Activated CD8-positive, alpha-beta T cell treated with anti-CD3 and anti-CD28 coated beads, Interleukin-2, amount 10 ng/mL, durations not matched to agents 7 days and 5 days (primary cell): ENCODE results near the gene WDFY4. TPM values are rescaled to one million over a fixed set of nuclear protein-coding genes. Genes with fewer than 3 reads are reported as not detected.

ENCODE experiments used
- ATAC-seq: fragments of 150-1000 bp; cut with Tn5 transposase; one replicate; pipeline ENCODE4 v1.10.0; 2021; ENCODE audit warnings: moderate library complexity
- CTCF ChIA-PET: fragments of 350-600 bp; sonication (Branson Sonifier 250); formaldehyde crosslinking; loops from one replicate; lab custom pipeline; 2021; ENCODE audit warnings: antibody characterized with exemption; lab: Charles Lee
- POLR2A ChIA-PET: fragments of 350-600 bp; sonication (Branson Sonifier 250); formaldehyde crosslinking; loops from one replicate; lab custom pipeline; 2021; ENCODE audit warnings: antibody characterized with exemption; lab: Charles Lee
- DNase-seq: peaks from one replicate; pipeline ENCODE4 v3.0.0-alpha.2; 2020
- H3K27ac Mint-ChIP-seq: one replicate; pipeline ENCODE4 v1.8.0; 2021; ENCODE audit warnings: mild to moderate bottlenecking, mixed read lengths
- H3K27me3 Mint-ChIP-seq: one replicate; pipeline ENCODE4 v1.8.0; 2021; ENCODE audit warnings: low read depth, mixed read lengths
- H3K36me3 Mint-ChIP-seq: one replicate; pipeline ENCODE4 v1.8.0; 2021; ENCODE audit warnings: low read depth, mixed read lengths
- H3K4me1 Mint-ChIP-seq: one replicate; pipeline ENCODE4 v1.8.0; 2021; ENCODE audit warnings: low read depth, mixed read lengths
- H3K4me3 Mint-ChIP-seq: one replicate; pipeline ENCODE4 v1.8.0; 2021; ENCODE audit warnings: mild to moderate bottlenecking, mixed read lengths
- H3K9me3 Mint-ChIP-seq: one replicate; pipeline ENCODE4 v1.8.0; 2022; ENCODE audit warnings: mixed read lengths; ENCODE audit not compliant: insufficient read depth
- total RNA-seq, 2 experiments: library from RNA; stranded (reverse); gene quantifications; one replicate each; pipeline ENCODE4 v1.2.3, GENCODE V29; 2021

Gene WDFY4
- total RNA-seq, 2 experiments from 2014 or later = 0.16 to 0.37 TPM

GRCh38 chr10:48926764-48927540, 242.3 kb downstream of the WDFY4 start:
- no peak overlapping the region for H3K4me3 Mint-ChIP-seq
- H3K27me3 Mint-ChIP-seq = peaks cover 5% of the 10 kb centered on the region
- ChIA-PET POLR2A (no interaction called here), CTCF (no interaction called here)
- no peak overlapping the region for H3K27ac Mint-ChIP-seq
- no peak for DNase-seq
- no peaks in the 10 kb centered on the region for H3K36me3 Mint-ChIP-seq
- no peaks in the 10 kb centered on the region for H3K4me1 Mint-ChIP-seq
- ATAC-seq = no peak
- H3K9me3 Mint-ChIP-seq = no peaks in the 10 kb centered on the region

- Mint-ChIP-seq H3K27ac (no peak overlapping the region), H3K9me3 (no peaks in the 10 kb centered on the region), H3K36me3 (no peaks in the 10 kb centered on the region), H3K27me3 (peaks cover 5% of the 10 kb centered on the region), H3K4me3 (no peak overlapping the region), H3K4me1 (no peaks in the 10 kb centered on the region)
- ChIA-PET CTCF (no interaction called here), POLR2A (no interaction called here)
- ATAC-seq = no peak
- DNase-seq = no peak
Measured at GRCh38 chr10:48929413-48929990, 244.8 kb downstream of the WDFY4 start.

GRCh38 chr10:48931188-48931587, 246.5 kb downstream of the WDFY4 start:
- CTCF ChIA-PET = no interaction called here
- Mint-ChIP-seq H3K4me1 (no peaks in the 10 kb centered on the region), H3K9me3 (no peaks in the 10 kb centered on the region), H3K27ac (no peak overlapping the region), H3K36me3 (no peaks in the 10 kb centered on the region), H3K27me3 (peaks cover 5% of the 10 kb centered on the region), H3K4me3 (no peak overlapping the region)
- POLR2A ChIA-PET = no interaction called here
- DNase-seq (no peak), ATAC-seq (no peak)

GRCh38 chr10:48932831-48933664, 248.4 kb downstream of the WDFY4 start:
- DNase-seq = no peak
- peaks cover 5% of the 10 kb centered on the region for H3K27me3 Mint-ChIP-seq
- no peak for ATAC-seq
- H3K4me1 Mint-ChIP-seq = no peaks in the 10 kb centered on the region
- H3K27ac Mint-ChIP-seq = no peak overlapping the region
- POLR2A ChIA-PET = no interaction called here
- CTCF ChIA-PET = no interaction called here
- no peak overlapping the region for H3K4me3 Mint-ChIP-seq
- no peaks in the 10 kb centered on the region for H3K36me3 Mint-ChIP-seq
- no peaks in the 10 kb centered on the region for H3K9me3 Mint-ChIP-seq

GRCh38 chr10:48934672-48935501, 250.2 kb downstream of the WDFY4 start:
- no peaks in the 10 kb centered on the region for H3K9me3 Mint-ChIP-seq
- peaks cover 2% of the 10 kb centered on the region for H3K27me3 Mint-ChIP-seq
- H3K4me3 Mint-ChIP-seq = no peak overlapping the region
- ATAC-seq (no peak), DNase-seq (no peak)
- ChIA-PET POLR2A (no interaction called here), CTCF (no interaction called here)
- no peaks in the 10 kb centered on the region for H3K36me3 Mint-ChIP-seq
- no peaks in the 10 kb centered on the region for H3K4me1 Mint-ChIP-seq
- no peak overlapping the region for H3K27ac Mint-ChIP-seq

- H3K27me3 Mint-ChIP-seq = peaks cover 2% of the 10 kb centered on the region
- no peak overlapping the region for H3K27ac Mint-ChIP-seq
- ATAC-seq (no peak), DNase-seq (no peak)
- ChIA-PET POLR2A (no interaction called here), CTCF (no interaction called here)
- no peaks in the 10 kb centered on the region for H3K36me3 Mint-ChIP-seq
- H3K4me3 Mint-ChIP-seq = no peak overlapping the region
- H3K9me3 Mint-ChIP-seq = no peaks in the 10 kb centered on the region
- H3K4me1 Mint-ChIP-seq = no peaks in the 10 kb centered on the region
Measured at GRCh38 chr10:48935577-48935976, 250.9 kb downstream of the WDFY4 start.

- DNase-seq = no peak
- POLR2A ChIA-PET = no interaction called here
- Mint-ChIP-seq H3K27ac (no peak overlapping the region), H3K4me1 (no peaks in the 10 kb centered on the region), H3K36me3 (no peaks in the 10 kb centered on the region), H3K9me3 (no peaks in the 10 kb centered on the region), H3K27me3 (peaks cover 2% of the 10 kb centered on the region), H3K4me3 (no peak overlapping the region)
- CTCF ChIA-PET = no interaction called here
- ATAC-seq = no peak
Measured at GRCh38 chr10:48937796-48938195, 253.1 kb downstream of the WDFY4 start.

GRCh38 chr10:48938281-48938680, 253.6 kb downstream of the WDFY4 start:
- no peak overlapping the region for H3K27ac Mint-ChIP-seq
- H3K4me1 Mint-ChIP-seq = no peaks in the 10 kb centered on the region
- H3K36me3 Mint-ChIP-seq = no peaks in the 10 kb centered on the region
- no peak overlapping the region for H3K4me3 Mint-ChIP-seq
- ChIA-PET POLR2A (no interaction called here), CTCF (no interaction called here)
- no peak for DNase-seq
- ATAC-seq = no peak
- no peaks in the 10 kb centered on the region for H3K9me3 Mint-ChIP-seq
- H3K27me3 Mint-ChIP-seq = peaks cover 2% of the 10 kb centered on the region

- Mint-ChIP-seq H3K27me3 (peaks cover 2% of the 10 kb centered on the region), H3K27ac (no peak overlapping the region), H3K36me3 (no peaks in the 10 kb centered on the region), H3K9me3 (no peaks in the 10 kb centered on the region), H3K4me1 (no peaks in the 10 kb centered on the region), H3K4me3 (no peak overlapping the region)
- DNase-seq (no peak), ATAC-seq (no peak)
- ChIA-PET CTCF (no interaction called here), POLR2A (no interaction called here)
Measured at GRCh38 chr10:48938990-48939536, 254.4 kb downstream of the WDFY4 start.

- no peak within 1 kb of the TSS for H3K27ac Mint-ChIP-seq
- DNase-seq (no peak), ATAC-seq (no peak)
- POLR2A ChIA-PET = no interaction called here
- no peaks in the 10 kb centered on the region for H3K36me3 Mint-ChIP-seq
- H3K4me1 Mint-ChIP-seq = no peaks in the 10 kb centered on the region
- no peak within 1 kb of the TSS for H3K4me3 Mint-ChIP-seq
- no peaks in the 10 kb centered on the region for H3K9me3 Mint-ChIP-seq
- peaks cover 2% of the 10 kb centered on the region for H3K27me3 Mint-ChIP-seq
- CTCF ChIA-PET = no interaction called here
Measured at GRCh38 chr10:48939790-48940325, 255.2 kb downstream of the WDFY4 start, which contains the start of gene LRRC18. Gene LRRC18, minus strand, starts transcription at chr10:48939840. Its CDS starts 25,685 bp downstream, at chr10:48914155.

- DNase-seq (no peak), ATAC-seq (no peak)
- Mint-ChIP-seq H3K4me1 (no peaks in the 10 kb centered on the region), H3K4me3 (no peak overlapping the region), H3K27ac (no peak overlapping the region), H3K36me3 (no peaks in the 10 kb centered on the region), H3K9me3 (no peaks in the 10 kb centered on the region), H3K27me3 (peaks cover 2% of the 10 kb centered on the region)
- CTCF ChIA-PET = no interaction called here
- POLR2A ChIA-PET = no interaction called here
Measured at GRCh38 chr10:48940372-48940771, 255.7 kb downstream of the WDFY4 start.
